ENCODE measurements around the gene MFSD1. TPM values are rescaled to one million over a fixed set of nuclear protein-coding genes. Genes with fewer than 3 reads are reported as not detected.

MFSD1 gene
- total and polyA plus RNA-seq, 12 donors: 20.4 to 118 (median 76.9) TPM

DNA sequence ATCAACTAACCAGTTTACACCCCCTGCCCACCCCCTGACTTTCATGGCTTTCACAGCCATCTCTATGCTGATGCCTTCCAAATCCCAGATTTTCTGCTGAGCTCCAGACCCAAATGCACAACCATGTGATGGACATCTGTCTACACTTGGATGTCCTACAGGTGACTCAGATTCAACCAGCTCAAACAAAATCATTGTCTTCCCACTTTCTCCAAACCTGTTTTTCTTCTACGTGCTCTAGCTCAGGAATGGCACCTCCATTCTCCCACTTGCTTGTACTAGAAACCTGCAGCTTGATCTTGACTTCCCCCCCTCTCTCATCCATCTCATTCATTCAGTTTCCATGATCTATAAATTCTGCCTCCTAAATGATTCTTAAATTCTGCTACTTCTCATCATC is 35.5 kb upstream of the MFSD1 start:
- Histone ChIP-seq H3K27ac (no peak overlapping the region), H3K27me3 (no peaks in the 10 kb centered on the region), H3K4me1 (replicated peaks in 1 of 2) (peaks cover 0 to 30% of the 10 kb centered on the region in 2 donors), H3K4me3 (no peak overlapping the region), H3K36me3 (replicated peaks in 1 of 2) (no peaks in the 10 kb centered on the region), H3K9me3 (replicated peaks in 1 of 3) (no peaks in the 10 kb centered on the region)
- intact Hi-C loops (cut with DNase I): no loop called here
- no peak for DNase-seq
- TF ChIP-seq POLR2A (IDR thresholded peaks at IDR 0.05): no peak
- TF ChIP-seq, protein P1, sequence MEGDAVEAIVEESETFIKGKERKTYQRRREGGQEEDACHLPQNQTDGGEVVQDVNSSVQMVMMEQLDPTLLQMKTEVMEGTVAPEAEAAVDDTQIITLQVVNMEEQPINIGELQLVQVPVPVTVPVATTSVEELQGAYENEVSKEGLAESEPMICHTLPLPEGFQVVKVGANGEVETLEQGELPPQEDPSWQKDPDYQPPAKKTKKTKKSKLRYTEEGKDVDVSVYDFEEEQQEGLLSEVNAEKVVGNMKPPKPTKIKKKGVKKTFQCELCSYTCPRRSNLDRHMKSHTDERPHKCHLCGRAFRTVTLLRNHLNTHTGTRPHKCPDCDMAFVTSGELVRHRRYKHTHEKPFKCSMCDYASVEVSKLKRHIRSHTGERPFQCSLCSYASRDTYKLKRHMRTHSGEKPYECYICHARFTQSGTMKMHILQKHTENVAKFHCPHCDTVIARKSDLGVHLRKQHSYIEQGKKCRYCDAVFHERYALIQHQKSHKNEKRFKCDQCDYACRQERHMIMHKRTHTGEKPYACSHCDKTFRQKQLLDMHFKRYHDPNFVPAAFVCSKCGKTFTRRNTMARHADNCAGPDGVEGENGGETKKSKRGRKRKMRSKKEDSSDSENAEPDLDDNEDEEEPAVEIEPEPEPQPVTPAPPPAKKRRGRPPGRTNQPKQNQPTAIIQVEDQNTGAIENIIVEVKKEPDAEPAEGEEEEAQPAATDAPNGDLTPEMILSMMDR (IDR thresholded peaks at IDR 0.05): no peak
- WGBS, 4 donors: 95 to 100% (median 98%) methylated on average over 1 of the region's 1 CpG

DNA sequence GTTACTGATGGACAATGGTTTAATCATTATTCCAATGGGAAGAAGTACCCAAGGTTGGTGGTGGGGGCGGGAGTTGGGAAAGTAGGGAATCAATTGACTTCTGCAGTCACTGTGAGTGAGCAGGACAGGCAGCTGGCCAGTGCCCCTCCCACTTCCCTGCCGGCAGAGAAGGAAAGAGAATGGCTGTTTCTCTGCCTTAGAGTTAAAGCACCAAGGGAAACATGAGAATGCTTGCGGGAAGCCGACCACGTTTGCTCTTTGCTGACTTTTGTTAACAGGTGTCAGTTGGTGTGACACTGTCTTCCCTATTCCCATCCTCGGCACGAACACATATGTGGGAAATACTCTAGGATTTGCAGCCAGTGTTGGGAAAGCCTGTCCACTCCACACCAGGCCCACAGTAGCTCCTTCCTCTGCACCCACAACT is 33.5 kb upstream of the MFSD1 start:
- H3K4me3 ChIP-seq: no peak overlapping the region
- TF ChIP-seq, protein P1 (IDR thresholded peaks at IDR 0.05): no peak
- no peak for TF ChIP-seq POLR2A (IDR thresholded peaks at IDR 0.05)
- peak in 5 of 7 donors; percentile 51 to 79 (median 63) for DNase-seq
- peaks cover 0 to 30% of the 10 kb centered on the region in 2 donors for H3K4me1 ChIP-seq (replicated peaks in 1 of 2)
- WGBS, 4 donors: 28 to 43% (median 32%) methylated on average over 7 of the region's 7 CpGs
- intact Hi-C loops (cut with DNase I): no loop called here
- no peaks in the 10 kb centered on the region for H3K9me3 ChIP-seq (replicated peaks in 1 of 3)
- no peaks in the 10 kb centered on the region for H3K27me3 ChIP-seq
- no peaks in the 10 kb centered on the region for H3K36me3 ChIP-seq (replicated peaks in 1 of 2)
- H3K27ac ChIP-seq: peak overlapping the region in 3 of 5 donors; percentile 13 to 82 (median 67)

- no peak for TF ChIP-seq POLR2A (IDR thresholded peaks at IDR 0.05)
- TF ChIP-seq, protein P1 (IDR thresholded peaks at IDR 0.05): no peak
- 61 to 72% (median 68%) methylated on average over 8 of the region's 8 CpGs for WGBS, 4 donors
- no peaks in the 10 kb centered on the region for H3K36me3 ChIP-seq (replicated peaks in 1 of 2)
- no peaks in the 10 kb centered on the region for H3K27me3 ChIP-seq
- H3K4me1 ChIP-seq (replicated peaks in 1 of 2): peaks cover 0 to 30% of the 10 kb centered on the region in 2 donors
- no peak overlapping the region for H3K4me3 ChIP-seq
- intact Hi-C loops (cut with DNase I): no loop called here
- H3K27ac ChIP-seq: peak overlapping the region in 3 of 5 donors; percentile 13 to 82 (median 67)
- DNase-seq: peak in 2 of 7 donors; percentile 16 to 43
- no peaks in the 10 kb centered on the region for H3K9me3 ChIP-seq (replicated peaks in 1 of 3)
Observed at GRCh38 chr3:158768881-158769543, 32.8 kb upstream of the MFSD1 start.

DNA sequence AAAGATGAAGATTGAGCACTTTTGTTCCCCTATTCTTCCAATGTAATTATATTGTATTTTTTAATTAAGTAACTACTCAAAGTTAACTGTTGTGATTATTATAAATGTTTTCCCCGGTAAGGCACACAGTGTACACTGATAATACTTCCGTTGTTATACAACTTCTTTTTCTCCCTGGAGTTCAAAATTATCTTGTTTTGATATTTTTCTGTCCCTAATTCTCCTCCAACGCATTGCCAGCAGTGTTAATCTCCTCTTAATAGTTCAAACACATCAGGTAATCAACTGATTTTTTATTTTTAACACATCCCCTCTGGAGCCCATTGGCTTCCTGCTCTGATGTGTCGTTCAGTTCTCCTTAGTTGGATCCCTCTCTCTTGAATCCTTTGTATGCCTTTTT is 32.3 kb upstream of the MFSD1 start:
- TF ChIP-seq, protein P1 (IDR thresholded peaks at IDR 0.05): no peak
- no peak for DNase-seq
- intact Hi-C loops (cut with DNase I): no loop called here
- 50 to 61% (median 57%) methylated on average over 4 of the region's 4 CpGs for WGBS, 4 donors
- Histone ChIP-seq H3K27ac (peak overlapping the region in 2 of 5 donors; percentile 16 to 67), H3K4me1 (replicated peaks in 1 of 2) (peaks cover 0 to 32% of the 10 kb centered on the region in 2 donors), H3K9me3 (replicated peaks in 1 of 3) (no peaks in the 10 kb centered on the region), H3K4me3 (no peak overlapping the region), H3K36me3 (replicated peaks in 1 of 2) (no peaks in the 10 kb centered on the region), H3K27me3 (no peaks in the 10 kb centered on the region)

Data from adrenal gland (tissue), 12 donors.